GM19395 (cell line): Measurements from ENCODE around the gene SENP8.

Experiments
- ATAC-seq: cut with Tn5 transposase; IDR thresholded peaks from one replicate; pipeline ENCODE4 v1.9.1; 2021; ENCODE audit warnings: mild to moderate bottlenecking, moderate library complexity; ENCODE audit not compliant: unreplicated experiment

Gene SENP8

GRCh38 chr15:72173864-72174550 lies 55.8 kb downstream of the SENP8 start:
- no peak for ATAC-seq

DNA sequence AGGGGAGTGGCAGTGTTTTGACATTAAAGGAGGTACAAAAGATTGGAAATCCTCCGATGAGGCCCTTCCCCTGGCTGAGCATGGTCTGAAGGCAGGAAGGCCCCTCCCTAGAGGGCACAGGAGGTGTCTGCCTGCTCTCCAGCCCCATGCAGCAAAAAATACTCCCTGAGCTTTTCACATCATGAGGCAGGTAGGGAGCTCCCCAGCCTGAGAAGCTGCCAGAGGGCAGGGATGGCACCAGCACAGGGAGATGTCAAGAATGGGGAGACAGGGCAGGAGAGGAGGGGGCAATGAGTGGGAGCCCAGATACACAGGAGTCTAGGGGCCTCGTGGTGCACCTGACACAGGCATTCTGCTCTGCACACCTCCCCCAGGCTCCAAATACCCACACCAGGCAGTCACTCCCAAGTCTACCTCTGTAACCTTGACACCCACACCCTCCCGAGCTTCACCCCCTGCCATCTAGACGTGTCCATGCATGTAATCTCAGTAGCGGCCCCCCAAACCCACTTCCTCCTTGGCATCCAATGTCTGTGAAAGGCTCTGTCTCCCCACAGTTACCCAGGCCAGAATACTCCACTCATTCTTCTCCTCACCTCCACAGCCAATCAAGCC lies 56.5 kb downstream of the SENP8 start:
- no peak for ATAC-seq

DNA sequence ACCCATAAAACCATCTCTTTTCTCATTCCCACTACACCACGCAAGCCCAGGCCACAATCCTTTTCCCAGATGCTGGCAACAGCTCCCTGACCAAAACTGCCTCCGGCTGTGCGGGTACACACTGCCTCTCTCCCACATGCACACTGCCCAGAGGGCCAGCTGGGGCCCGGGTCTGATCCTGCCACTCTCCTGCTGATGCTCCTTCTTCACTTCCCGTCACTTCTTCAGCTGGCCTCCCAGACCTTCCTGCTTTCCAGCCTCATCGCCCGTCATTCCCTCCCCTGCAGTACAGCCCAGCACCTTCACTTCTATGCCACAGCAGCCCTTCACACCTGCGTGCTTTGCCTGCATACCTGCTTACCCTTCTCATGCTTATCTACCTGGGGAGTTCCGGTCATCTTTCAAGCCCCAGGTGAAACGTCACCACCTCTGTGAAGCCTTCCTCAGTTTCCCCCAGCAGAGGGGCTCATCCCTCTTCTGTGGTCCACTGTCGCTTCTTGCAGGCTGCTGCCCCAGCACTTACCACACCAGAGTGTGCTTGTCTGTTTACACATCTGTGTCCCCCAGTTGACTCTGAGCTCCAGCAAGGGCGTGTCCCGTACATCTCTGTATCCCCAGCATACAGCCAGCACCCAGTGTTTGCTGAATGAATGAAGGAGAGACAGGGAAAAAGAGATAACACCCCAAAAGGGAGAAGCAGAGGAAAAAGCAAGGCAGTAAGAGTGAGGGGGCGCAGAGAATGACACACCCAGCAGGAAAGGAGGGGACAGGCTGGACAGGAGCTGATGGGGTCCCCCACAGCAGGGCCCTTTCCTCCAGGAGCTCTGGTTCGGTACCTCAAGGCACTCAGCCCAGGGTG lies 57.2 kb downstream of the SENP8 start:
- ATAC-seq = no peak

- no peak for ATAC-seq
These were observed 58.0 kb downstream of the SENP8 start for GRCh38 chr15:72176159-72176558.

DNA sequence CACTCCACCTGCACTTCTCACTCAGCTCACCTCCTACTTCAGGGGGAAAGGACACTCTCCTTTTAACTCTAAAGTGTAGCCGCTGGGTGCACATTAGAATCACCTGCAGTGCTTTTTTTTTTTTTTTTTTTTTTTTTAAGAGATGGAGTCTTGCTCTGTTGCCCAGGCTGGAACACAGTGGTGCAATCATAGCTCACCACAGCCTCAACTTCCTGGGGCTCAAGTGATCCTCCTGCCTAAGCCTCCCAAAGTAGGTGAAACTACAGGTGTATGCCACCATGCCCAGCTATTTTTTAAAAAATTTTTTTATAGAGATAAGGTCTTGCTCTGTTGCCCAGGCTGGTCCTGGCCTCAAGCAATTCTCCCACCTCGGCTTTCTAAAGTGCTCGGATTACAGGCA lies 58.5 kb downstream of the SENP8 start:
- ATAC-seq = no peak

DNA sequence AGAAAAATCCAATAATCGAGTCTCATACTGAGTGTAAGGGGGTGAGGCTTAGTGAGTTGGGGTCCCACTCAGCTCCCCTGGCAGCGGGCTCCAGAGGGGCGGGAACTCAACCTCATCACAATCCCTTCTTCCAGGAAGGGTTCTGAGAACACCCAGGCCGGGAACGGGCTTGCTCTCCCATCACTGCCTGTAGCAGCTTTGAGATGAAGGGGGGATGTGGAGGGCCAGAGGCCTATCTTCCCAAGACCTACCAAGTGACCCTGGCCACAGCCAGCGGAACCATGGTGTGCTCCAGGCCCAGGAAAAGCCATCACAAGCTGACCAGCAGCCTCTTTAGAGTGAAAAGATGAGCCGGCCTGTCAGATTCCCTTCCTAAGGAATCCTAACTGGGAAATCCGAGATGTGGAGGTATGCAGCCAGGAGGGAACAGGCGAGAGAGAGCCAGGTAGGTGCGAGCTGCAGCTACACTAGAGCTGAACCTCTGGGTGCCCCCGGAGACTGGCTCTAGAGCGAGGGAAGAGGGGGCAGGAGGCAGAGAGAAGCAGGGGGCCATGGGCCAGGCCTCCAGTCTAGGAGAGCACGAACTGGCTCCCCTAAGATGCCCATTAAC lies 60.9 kb downstream of the SENP8 start:
- no peak for ATAC-seq

DNA sequence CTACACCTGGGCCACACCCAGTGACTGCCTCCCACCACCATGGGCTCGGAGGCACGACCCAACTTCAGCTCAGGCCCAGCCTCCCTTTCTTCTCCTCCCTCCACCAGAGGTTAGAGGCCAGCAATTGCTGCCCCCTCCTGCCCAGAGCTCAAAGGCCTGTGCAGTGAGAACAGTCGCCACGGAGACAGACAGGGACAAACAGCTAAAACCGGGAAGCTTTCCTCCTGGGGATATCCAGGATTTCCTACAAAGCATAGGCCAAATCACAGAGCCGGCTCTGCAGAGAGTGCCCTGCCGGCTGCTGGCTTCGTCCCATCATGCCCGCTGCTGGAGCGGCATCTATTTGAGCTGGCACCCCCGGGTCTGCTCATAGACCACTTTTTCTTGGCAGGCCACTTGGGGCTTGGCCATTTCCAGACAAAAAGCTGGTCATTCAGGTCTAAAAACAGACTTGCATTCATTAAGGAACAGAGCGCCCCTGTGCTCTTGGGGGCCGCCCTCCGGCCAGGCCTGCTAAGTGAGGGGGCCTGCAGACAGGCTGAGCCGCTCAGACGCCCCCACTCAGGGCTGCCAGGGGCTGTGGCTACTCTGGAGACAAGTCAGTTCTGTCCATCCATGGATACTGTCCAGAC lies 61.9 kb downstream of the SENP8 start:
- no peak for ATAC-seq

DNA sequence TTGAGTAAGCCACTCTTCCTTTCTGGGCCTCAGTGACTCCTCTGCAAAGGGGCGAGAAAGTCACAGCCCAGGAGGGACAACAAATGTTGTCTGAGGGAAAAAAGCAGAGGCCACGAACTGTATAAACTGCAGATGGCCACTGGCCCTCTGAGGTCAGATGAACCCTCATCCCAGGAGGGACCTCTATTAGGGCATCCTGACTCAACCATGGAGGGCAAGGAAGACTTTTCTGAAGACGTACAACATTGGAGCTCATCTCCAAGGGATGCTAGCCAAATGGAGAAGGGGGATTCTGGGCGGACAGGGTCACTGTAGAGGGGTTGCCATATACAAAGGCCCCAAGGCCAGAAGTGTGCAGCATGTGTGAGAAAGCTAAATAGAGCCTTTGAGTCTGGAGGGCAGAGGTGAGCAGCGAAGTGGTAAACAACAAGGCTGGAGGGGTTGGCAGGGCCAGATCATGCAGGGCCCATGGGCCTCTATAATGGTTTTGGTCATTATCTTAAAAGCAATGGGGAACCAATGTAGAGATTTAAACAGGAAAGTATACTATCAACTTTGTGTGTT lies 62.6 kb downstream of the SENP8 start:
- no peak for ATAC-seq

GRCh38 chr15:72182244-72182643 lies 64.0 kb downstream of the SENP8 start:
- ATAC-seq = no peak

DNA sequence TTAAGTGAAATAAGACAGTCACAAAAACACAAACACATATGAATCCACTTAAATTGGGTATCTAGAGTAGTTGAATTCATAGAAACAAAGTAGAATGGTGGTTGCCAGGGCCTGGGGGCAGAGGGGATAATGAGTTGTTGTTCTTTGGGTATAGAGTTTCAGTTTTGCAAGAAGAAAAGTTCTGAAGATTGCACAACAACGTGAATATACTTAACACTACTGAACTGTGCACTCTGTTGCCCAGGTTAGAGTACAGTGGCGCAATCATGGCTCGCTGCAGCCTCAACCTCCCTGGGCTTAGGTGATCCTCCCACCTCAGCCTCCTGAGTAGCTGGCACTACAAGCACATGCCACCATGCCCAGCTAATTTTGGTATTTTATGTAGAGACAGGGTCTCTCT lies 64.5 kb downstream of the SENP8 start:
- no peak for ATAC-seq

DNA sequence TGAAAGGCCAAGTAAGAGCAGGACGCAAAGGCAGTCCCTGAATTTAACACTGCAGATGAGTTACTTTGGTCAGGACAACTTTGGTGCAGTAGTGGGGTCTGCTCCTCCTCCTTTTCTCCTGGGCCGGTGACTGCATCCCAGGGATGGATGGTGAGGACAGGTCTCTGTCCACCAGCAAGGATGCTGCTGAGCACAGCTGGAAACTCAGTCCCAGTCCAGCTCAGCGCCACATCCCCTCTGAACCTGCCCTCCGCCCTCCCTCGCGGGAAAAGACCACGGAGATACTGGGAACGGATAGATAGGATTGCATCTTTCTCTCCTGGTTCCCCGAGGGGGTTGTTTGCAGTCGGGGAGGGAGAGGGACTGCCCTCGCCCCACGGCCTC lies 65.6 kb downstream of the SENP8 start:
- ATAC-seq = no peak

DNA sequence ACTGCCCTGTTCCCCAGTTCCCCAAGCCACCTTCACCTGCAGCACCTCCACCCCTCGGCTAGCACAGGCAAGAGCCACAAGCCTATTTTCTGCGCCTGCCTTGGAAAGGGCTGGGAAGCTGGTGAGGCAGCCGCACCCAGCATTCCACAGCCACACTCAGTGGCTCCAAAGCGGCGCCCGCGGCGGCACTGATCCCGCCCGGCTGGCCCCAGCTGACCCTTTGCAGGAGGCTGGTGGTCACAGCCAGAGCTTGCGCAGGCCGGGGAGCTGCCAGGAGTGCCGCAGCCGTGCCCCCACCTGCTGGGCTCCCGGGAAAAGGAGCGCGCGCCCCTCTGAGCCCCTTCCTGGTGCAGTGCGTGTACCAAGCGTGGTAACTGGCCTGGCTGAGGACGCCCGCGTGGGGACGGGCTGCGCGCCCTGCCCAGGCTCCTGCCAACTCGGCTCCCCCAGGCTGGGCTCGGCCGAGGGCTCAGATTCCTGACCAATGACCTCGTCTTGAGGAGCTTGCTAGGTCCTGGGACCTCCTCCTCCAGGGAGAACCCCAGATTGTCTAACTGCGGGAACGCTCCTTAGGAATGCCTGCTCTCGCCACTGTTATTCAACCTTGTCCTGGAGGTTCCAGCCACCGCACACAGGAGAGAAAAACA lies 66.1 kb downstream of the SENP8 start:
- ATAC-seq = no peak

DNA sequence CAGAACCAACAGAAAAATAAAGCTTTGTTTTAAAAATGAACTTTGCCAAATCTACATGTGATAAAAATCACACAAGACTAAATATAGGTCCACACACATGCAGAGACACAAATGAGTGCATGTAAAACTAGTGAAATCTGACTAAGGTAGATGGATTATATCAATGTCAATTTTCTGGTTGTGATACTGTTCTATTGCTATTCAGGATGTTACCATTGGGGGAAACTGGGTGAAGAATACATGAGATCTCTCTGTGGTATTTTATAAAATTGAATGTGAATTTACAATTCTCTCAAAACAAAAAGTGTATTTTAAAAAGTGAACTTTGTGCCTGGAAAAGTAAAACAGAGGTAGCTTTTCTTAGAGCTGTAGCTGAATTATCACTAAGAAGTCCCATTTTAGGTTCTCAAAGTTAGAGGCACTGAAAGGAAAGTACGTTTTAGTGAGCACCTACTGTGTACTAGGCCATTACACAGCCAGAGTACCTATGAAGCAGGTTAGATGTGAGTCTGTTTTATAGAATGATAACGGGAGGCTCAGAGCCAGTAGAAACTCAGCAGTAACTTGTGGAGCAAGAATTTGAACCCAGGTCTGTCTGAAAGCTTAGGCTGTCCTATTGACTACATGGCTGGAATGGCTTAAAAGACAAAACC lies 71.2 kb downstream of the SENP8 start:
- no peak for ATAC-seq

GRCh38 chr15:72192416-72192815 lies 74.2 kb downstream of the SENP8 start:
- ATAC-seq = no peak
